Progenitor cell of endocrine pancreas (in vitro differentiated cells): Measurements from ENCODE around the gene S100A16. TPM values are rescaled to one million over a fixed set of nuclear protein-coding genes. Genes with fewer than 3 reads are reported as not detected.
"Not testable (repeated sequence)": the region's sequence is repeated elsewhere in the genome, so short reads cannot be mapped to it uniquely, and the experiment has no call there.

ENCODE experiments used
- DNase-seq: peaks from one replicate; pipeline ENCODE4 v3.0.0; 2021; ENCODE audit warnings: low spot score; ENCODE audit not compliant: unreplicated experiment
- H3K27ac Mint-ChIP-seq: 2 replicates; pipeline ENCODE4 v1.8.0; 2021; ENCODE audit warnings: mild to moderate bottlenecking, moderate library complexity, mixed read lengths
- H3K27me3 Mint-ChIP-seq: 2 replicates; pipeline ENCODE4 v1.8.0; 2021; ENCODE audit warnings: mixed read lengths
- H3K36me3 Mint-ChIP-seq: 2 replicates; pipeline ENCODE4 v1.8.0; 2022; ENCODE audit warnings: mixed read lengths; ENCODE audit not compliant: insufficient read depth
- H3K4me1 Mint-ChIP-seq: 2 replicates; pipeline ENCODE4 v1.8.0; 2021; ENCODE audit warnings: low read depth, mixed read lengths
- H3K4me3 Mint-ChIP-seq: 2 replicates; pipeline ENCODE4 v1.8.0; 2021; ENCODE audit warnings: low read depth, mild to moderate bottlenecking, moderate library complexity, mixed read lengths
- H3K9me3 Mint-ChIP-seq: 2 replicates; pipeline ENCODE4 v1.8.0; 2021; ENCODE audit warnings: low read depth, mixed read lengths
- CTCF ChIP-seq: fragments of 200-600 bp; sonication (generic); IDR thresholded peaks from one replicate; pipeline ENCODE4 v1.5.0; 2021; ENCODE audit warnings: antibody characterized with exemption, mild to moderate bottlenecking; ENCODE audit not compliant: unreplicated experiment
- total RNA-seq: library from RNA; stranded (reverse); gene quantifications from 2 replicates; pipeline ENCODE4 v1.2.1, GENCODE V29; 2021

Gene S100A16
- total RNA-seq, 1 donor from 2014 or later, result 46.8 TPM

DNA sequence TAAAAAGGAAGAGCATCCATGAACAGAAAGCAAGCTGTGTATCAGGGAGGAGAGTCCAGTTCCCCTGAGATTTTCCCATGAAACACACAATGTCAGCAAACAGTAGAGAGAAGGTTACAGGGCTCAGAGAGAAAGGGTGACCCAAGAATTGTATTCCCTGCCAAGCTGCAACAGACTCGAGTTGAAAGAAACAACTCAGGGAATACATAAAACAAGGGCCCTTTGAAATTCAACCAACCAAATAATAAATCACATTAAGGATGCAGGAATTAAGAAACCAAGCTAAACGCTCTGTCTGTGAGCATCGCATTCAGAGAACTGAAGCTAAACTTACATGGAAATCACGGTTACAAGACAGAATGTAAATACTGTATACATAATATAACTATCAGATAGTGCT, 20.2 kb downstream of the S100A16 start:
- Mint-ChIP-seq H3K4me1 (no peaks in the 10 kb centered on the region), H3K4me3 (no peak overlapping the region), H3K27me3 (no peaks in the 10 kb centered on the region), H3K27ac (no peak overlapping the region), H3K9me3 (no peaks in the 10 kb centered on the region), H3K36me3 (no peaks in the 10 kb centered on the region)
- no peak for DNase-seq
- TF ChIP-seq CTCF, result no peak

DNA sequence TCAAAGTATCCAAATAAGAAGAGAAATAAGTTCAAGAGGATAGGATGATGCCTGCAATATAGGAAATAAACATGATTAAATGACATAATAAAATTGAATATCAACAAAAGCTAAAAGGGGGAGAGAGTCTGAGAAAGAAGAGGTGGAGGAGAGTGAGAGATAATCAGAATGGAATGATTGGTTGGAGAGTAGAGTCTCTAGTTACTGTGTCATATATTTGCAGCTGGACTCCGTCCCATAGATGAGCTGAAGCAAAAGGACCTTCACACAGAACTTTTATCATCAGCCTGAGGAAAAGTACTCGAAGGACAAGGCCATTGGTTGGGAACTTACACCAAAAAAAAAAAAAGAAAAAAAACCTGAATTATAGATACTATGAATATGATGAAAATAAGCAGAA, 24.5 kb downstream of the S100A16 start:
- no peak overlapping the region for H3K27ac Mint-ChIP-seq
- TF ChIP-seq CTCF, result no peak
- DNase-seq, result no peak
- no peaks in the 10 kb centered on the region for H3K9me3 Mint-ChIP-seq
- no peaks in the 10 kb centered on the region for H3K27me3 Mint-ChIP-seq
- no peak overlapping the region for H3K4me3 Mint-ChIP-seq
- no peaks in the 10 kb centered on the region for H3K36me3 Mint-ChIP-seq
- peaks cover 8% of the 10 kb centered on the region for H3K4me1 Mint-ChIP-seq

GRCh38 chr1:153588033-153588432, 24.9 kb downstream of the S100A16 start:
- not testable (repeated sequence) for H3K27me3 Mint-ChIP-seq, H3K9me3 Mint-ChIP-seq, H3K27ac Mint-ChIP-seq, DNase-seq, H3K4me1 Mint-ChIP-seq, H3K4me3 Mint-ChIP-seq, H3K36me3 Mint-ChIP-seq

DNA sequence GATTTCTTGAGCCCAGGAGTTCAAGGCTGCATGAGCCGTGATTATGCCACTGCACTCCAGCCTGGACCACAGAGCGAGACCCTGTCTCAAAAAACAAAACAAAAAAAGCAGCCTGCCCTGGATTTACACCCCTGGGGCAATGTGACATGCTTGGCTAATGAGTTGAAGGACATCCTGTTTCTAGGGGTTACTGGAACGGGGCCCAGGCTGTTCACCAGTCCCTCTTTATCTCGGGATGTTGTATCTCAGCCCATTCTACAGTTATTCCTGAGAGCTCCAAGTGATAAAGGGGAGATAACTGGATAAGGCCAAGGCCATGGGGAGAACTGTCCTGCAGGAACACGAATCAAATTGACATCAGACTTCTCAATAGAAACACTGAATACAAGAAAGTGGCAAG, 25.6 kb downstream of the S100A16 start:
- H3K27ac Mint-ChIP-seq, result no peak overlapping the region
- peaks cover 8% of the 10 kb centered on the region for H3K4me1 Mint-ChIP-seq
- no peak for TF ChIP-seq CTCF

DNA sequence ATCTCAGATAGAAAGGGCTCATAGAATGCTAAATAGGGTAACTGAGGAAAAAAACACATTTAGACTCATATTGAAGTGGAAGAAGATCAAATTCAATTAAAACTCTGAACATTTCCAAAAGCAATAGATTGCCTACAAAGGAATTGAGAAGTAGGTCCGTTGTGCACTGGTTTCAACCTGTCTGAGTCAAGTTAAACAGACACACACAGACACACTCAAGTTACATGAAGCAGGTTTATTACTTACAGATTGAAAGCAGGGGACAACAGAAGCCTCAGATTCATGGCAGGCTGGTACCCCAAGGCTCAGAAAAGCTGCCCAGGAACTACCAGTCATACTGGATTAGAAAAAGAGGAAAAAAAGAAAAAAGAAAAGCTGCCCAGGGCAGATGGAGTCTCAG, 26.6 kb downstream of the S100A16 start:
- Mint-ChIP-seq H3K9me3 (no peaks in the 10 kb centered on the region), H3K4me3 (no peak overlapping the region), H3K36me3 (no peaks in the 10 kb centered on the region), H3K4me1 (peaks cover 8% of the 10 kb centered on the region), H3K27me3 (no peaks in the 10 kb centered on the region), H3K27ac (peak overlapping the region; percentile 65)
- TF ChIP-seq CTCF, result no peak
- DNase-seq, result no peak

More for the DNA sequence above, 25.6 kb downstream of the S100A16 start:
- Mint-ChIP-seq H3K36me3 (no peaks in the 10 kb centered on the region), H3K27me3 (no peaks in the 10 kb centered on the region), H3K4me3 (no peak overlapping the region), H3K9me3 (no peaks in the 10 kb centered on the region)
- no peak for DNase-seq

- Mint-ChIP-seq H3K27ac (no peak overlapping the region), H3K27me3 (no peaks in the 10 kb centered on the region), H3K36me3 (no peaks in the 10 kb centered on the region), H3K9me3 (no peaks in the 10 kb centered on the region), H3K4me3 (no peak overlapping the region), H3K4me1 (peaks cover 8% of the 10 kb centered on the region)
- TF ChIP-seq CTCF, result no peak
- no peak for DNase-seq
Observed at GRCh38 chr1:153585006-153585405, 27.9 kb downstream of the S100A16 start.
